ENCODE results near the gene EPB41L4A.

- no peak for TF ChIP-seq CTCF (conservative IDR thresholded peaks at IDR 0.05 in 1 of 2, IDR thresholded peaks at IDR 0.05 in 1 of 2; ENCODE audit: low read depth in 1 of 2, low read length in 2 of 2)
- no peak for TF ChIP-seq EZH2 (IDR thresholded peaks at IDR 0.05; ENCODE audit: low read length, missing control alignments)
These were observed 44.7 kb downstream of the EPB41L4A start for GRCh38 chr5:112374356-112374755.

Measured in fibroblast of lung (primary cell).